GM12892 (cell line): ENCODE measurements around the gene NR1H4.

Experiments
- POLR2A ChIP-seq: IDR thresholded peaks from 2 replicates; pipeline ENCODE4 v1.6.1; 2011; ENCODE audit warnings: low read depth, low read length, control low read depth
- POLR2AphosphoS5 ChIP-seq: IDR thresholded peaks from 2 replicates; pipeline ENCODE4 v1.6.1; 2011; ENCODE audit warnings: low read depth, low read length, control low read depth
- TAF1 ChIP-seq: IDR thresholded peaks from 2 replicates; pipeline ENCODE4 v1.6.1; 2011; ENCODE audit warnings: low read depth, mild to moderate bottlenecking, control low read depth, low read length, borderline replicate concordance

DNA sequence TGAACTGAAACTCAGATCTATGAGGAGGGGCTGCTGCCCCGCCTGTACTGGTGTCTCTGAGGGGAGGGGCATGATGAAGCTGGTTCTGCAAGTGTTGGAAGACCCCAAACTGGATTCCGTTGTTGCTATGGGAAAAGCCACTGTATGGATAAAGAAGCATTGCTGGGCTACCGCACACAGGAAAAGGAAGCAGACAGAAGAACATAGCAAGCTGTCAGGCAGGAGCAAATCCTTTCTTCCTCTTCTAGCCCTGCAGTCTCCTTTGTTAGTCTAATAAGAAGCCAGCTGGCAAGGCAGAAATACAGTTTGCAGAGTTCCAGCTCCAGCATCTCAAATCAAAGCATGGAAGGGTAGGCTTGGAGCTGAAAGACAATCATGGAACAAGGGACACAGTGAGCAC, 26.3 kb upstream of the NR1H4 start:
- no peak for TF ChIP-seq POLR2A
- no peak for TF ChIP-seq TAF1
- TF ChIP-seq POLR2AphosphoS5 = no peak
